H1 (cell line): ENCODE results near the gene WDR54. TPM values are rescaled to one million over a fixed set of nuclear protein-coding genes. Genes with fewer than 3 reads are reported as not detected.

Source experiments
- ATF2 ChIP-seq: IDR thresholded peaks from 2 replicates; pipeline ENCODE4 v1.6.1; 2012; ENCODE audit warnings: low read length, inconsistent platforms
- EZH2 ChIP-seq: fragments of 200-600 bp; sonication (generic); IDR thresholded peaks from 2 replicates; pipeline ENCODE4 v1.7.1; 2012; ENCODE audit warnings: low read depth, mild to moderate bottlenecking, moderate library complexity, low read length, inconsistent platforms; ENCODE audit not compliant: severe bottlenecking
- SP1 ChIP-seq: IDR thresholded peaks from 2 replicates; pipeline ENCODE4 v1.6.1; 2011; ENCODE audit warnings: low read depth, low read length
- SP4 ChIP-seq: IDR thresholded peaks from 2 replicates; pipeline ENCODE4 v1.6.1; 2012; ENCODE audit warnings: low read length, inconsistent platforms
- SUZ12 ChIP-seq: fragments of 200-600 bp; sonication (generic); IDR thresholded peaks from 2 replicates; pipeline ENCODE4 v1.6.1; 2012; ENCODE audit warnings: mild to moderate bottlenecking, inconsistent platforms, low read length, moderate library complexity, mixed read lengths
- polyA plus RNA-seq, 7 experiments: library from polyadenylated mRNA; depleted of rRNA in 3 of 7; stranded (reverse) in 5 of 7; unstranded in 2 of 7; fragments of >200 nt in 5 of 7; fragments of 200-250 nt in 2 of 7; gene quantifications; 1 replicate in 5 of 7; 2 replicates in 1 of 7; 4 replicates in 1 of 7; pipeline versions ENCODE4 v1.2.1 to v1.2.3, GENCODE V29; 2011 to 2013; ENCODE audit warnings: missing spikeins in 2 of 7, mixed read lengths in 2 of 7
- total RNA-seq: library from RNA; stranded (reverse); fragmentation: NEBNext Ultra II Directional; extraction: Animal tissue kit (Norgen Biotek cat#: 25700); gene quantifications from 2 replicates; pipeline ENCODE4 v1.2.1, GENCODE V29; 2021

WDR54 gene
- total and polyA plus RNA-seq, 2 of the 8 experiments (the other 6 are each of a cell fraction or from before 2014, with no cell fraction given) = 41.6 to 125 TPM

GRCh38 chr2:74419345-74419744 lies 2.2 kb upstream of the WDR54 start (continued):
- TF ChIP-seq EZH2 (no peak), ATF2 (no peak), SP4 (no peak), SUZ12 (no peak), SP1 (no peak)
- TF ChIP-seq, all 59 proteins: peak for 0
